ENCODE data around the gene LRRD1.
"Not testable (repeated sequence)": the region's sequence is repeated elsewhere in the genome, so short reads cannot be mapped to it uniquely, and the experiment has no call there.

Gene LRRD1

DNA sequence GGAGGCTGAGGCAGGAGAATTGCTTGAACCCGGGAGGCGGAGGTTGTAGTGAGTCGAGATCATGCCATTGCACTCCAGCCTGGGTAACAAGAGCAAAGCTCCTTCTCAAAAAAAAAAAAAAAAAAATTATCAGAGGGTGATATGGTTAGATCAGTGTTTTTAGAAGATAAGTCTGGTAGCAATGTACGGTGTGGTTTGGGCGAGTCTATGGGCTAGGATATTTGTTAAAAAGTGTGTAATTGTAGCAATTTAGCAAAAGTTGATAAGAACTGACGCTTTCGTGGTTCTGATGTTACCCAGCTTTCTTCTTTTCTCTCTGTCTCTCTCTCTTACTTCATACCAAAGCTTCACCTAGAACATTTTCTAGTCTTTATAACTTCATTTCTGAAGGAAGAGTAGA is 37.8 kb downstream of the LRRD1 start:
- no peak for DNase-seq (ENCODE audit: low spot score)

DNA sequence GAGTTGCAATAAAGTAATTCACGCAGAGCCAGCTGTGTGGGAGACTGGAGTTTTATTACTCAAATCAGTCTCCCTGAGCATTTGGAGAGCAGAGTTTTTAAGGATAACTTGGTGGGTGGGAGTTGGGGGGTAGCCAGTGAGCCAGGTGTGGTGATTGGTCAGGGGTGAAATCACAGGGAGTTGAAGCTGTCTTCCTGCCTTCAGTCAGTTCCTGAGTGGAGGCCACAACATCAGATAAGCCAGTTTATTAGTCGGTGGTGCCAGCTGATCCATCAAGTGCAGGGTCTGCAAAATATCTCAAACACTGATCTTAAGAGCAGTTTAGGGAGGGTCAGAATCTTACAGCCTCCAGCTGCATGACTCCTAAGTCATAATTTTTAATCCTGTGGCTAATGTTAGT is 41.4 kb downstream of the LRRD1 start:
- DNase-seq (ENCODE audit: low spot score), result no peak

DNA sequence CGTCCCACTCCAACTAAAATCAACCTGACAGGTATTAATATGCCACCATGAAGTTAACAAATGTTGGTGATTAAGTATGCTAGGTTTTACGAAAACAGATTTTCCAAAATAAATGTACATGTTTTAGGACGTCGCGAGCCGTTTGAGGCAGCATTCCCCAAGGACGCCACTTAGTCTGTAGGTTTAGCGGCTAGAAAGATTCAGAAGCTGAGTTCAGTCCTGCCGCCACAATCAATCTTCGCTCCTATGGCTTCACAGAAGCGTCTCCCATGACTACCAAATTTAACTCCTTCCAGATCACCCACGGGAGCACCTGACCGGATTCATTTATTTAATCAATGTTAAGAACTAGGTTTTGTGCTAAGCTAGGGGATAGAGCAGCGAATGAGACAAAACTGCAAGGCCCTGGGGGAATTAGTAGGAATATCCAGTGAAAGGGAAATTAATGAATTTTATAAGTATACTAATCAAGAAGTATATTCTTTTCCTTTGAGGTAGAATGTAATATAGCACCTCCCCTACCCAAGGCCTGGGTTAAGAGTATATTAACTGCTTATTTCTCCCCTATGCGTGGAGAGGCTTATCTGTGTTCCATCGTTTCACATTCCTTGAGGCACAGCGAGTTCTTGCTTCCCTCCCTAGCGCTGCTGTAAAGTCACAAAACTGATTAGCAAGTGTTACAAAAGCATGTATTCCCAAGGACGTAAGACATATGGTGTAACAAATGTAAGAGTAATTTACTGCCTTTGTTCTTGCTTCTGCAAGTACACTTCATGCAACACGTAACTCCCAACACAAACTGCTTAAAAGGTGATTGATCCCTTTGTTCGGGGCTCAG is 43.7 kb downstream of the LRRD1 start:
- DNase-seq (ENCODE audit: low spot score), result peak; percentile 56

DNA sequence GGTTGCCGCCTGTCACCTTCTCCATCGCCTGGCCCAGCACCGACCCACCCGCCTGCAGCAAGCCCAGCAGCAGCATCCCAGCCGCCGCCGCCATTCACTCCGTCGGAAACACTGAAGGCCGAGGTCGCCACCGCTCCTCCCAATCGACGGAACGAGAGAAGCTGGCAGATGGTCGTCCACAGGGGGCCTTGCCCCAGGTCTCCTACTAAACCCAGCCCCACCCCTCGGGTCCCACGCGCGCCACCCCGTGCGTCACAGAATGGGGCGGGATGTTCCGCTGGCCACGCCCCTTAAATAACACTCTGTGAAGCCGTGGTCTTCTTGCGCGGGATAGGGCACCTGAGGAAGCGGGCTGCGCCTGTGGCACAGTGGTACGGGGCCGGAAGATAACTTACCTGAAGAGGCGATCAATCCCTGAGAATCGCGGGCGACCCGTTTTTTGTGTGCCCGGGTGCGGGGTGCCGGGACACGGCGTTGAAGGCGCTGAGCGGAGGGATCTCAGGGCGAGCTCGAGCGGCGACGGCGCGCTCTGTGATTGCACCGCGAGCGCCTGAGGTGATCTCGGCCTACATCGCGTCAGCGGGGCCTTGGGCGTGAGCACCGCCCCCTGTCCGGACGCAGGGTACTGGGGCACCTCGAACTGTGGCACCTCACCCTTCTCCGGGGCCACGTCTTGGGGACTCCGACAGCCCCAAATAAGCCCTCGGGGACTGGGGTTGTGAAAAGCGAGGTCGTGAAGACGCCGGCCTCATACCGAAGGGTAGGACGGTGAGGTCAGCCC is 44.5 kb downstream of the LRRD1 start, which contains the start of gene CYP51A1:
Gene CYP51A1 (minus strand): TSS at position 207 of the 781 bp plus-strand sequence. CDS start 113 bp downstream, at position 94.
- DNase-seq (ENCODE audit: low spot score), result peak; percentile 94

DNA sequence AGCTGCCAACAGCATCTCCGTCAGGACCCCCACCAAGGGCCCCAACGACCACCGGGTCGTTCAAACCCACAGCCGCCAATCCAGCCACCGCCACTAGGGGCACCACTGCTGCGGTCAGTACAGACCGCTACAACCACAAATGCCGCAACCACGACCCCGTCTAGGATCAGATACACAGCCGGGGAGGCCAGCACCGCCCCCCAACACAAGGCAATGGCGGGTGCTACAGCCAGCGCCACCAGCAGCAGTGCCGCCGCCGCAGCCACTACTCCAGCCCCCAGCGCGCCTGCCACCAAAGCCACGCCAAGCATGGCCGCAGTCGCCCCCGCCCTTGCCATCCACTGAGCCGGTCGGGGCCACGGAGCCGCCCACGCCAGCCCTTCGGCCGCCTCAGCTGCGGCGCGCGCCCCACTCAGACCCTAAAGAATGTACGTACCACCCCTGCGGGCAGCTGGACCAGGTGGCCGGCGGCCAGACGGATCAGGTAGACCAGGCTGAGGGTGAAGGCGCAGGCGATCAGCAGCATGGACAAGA is 45.1 kb downstream of the LRRD1 start:
- no peak for DNase-seq (ENCODE audit: low spot score)

DNA sequence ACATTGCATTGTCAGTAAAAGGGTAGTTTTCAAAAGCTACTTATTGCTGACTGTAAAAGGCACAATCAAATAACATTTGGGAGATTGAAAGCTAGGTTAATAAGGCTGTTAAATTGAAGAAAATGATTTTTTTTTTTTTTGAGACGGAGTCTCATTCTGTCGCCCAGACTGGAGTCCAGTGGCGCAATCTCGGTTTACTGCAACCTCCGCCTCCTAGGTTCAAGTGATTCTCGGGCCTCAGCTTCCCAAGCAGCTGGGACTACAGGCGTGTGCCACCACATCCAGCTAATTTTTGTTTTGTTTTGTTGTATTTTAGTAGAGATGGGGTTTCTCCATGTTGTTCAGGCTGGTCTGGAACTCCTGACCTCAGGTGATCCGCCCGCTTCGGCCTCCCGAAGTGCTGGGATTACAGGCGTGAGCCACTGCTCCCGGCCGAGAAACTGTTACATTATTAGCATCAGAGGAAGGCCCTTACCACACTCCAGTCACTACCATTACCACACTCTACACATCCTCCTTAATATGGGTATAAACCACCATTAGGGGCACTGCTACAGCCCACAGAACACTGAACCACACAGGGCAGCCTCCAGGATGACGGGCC is 45.7 kb downstream of the LRRD1 start:
- peak; percentile 78 for DNase-seq (ENCODE audit: low spot score)

DNA sequence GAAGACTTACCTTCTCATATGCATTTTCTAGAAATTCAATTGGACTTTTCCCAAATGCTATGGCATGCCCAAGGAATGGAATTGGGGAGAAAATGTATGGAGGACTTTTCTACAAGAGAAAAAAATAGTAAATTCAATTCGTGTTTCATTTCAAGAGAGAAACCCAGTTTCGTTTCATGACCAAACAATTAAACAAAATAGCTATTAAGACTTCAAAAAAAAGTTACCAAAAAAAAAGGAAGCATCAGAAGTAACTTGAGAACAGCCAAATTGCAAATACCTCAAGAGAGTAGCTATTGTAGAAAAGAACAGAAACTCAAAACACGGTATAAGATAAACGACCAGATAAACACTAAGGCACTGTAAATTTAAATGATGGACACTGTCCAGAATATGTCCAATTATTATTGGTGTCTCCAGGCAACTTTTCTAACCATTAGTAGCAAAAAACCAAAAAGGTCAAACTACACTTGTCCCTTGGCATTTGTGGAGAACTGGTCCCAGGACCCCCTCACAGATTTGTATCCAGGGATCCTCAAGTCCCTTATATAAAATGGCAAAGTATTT is 47.1 kb downstream of the LRRD1 start:
- DNase-seq (ENCODE audit: low spot score), result no peak

DNA sequence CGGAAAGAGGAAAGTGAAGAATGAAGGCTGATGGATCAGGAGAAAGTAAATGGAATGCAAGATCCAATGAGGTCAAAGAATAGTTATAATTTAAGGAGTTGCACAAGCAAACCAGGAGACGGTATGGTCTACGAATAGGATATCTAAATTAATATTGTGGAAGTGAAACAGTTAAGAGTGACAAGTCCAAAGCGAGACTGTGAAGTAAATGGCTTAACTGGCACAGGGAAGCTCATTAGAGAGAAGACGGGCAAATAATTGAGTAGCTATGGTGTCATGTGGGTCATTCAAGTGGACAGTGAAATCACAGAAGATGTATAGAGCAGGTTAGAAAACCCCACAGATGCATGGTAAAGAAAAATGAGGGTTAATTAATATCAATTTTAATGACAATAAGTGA is 47.8 kb downstream of the LRRD1 start:
- no peak for DNase-seq (ENCODE audit: low spot score)

DNA sequence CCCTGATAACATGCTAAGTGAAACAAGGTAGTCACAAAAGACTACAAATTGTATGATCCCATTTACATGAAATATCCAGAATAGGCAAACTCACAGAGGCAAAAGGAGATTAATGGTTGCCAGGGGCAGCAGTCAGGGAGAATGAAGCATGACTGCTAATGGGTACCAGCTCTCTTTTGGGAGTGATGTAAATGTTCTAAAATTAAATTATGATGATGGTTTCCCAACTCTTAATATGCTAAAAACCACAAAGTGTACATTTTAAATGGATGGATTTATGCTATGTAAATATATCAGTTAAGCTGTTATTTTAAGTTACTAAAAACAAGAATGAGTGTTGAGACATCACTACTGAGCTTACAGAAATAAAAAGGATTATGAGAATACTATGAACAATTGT is 57.3 kb downstream of the LRRD1 start:
- no peak for DNase-seq (ENCODE audit: low spot score)

DNA sequence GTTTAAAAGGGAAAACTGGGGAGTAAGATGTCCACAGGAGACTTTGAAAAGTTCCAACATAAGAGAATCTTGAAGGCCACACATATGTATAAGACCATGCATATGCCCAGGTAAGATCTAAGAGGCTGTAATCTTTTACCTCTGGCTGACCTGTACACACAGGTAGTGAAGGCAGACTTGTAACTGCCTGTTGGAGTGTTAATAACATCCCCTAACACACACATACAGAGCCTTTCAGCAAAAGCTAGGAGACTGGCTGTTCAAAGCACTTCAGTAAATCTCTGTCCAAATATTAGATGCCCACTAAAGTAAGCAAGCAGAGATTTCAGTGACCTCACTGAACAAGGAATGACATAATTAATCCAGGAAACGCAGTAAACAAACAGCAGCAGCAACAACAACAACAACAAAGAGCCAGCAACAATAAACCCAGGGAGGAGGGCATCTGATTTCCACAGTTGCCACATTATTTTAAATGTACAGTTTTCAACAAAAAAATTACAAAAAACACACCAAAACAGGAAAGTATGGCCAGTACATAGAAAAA is 59.7 kb downstream of the LRRD1 start:
- DNase-seq (ENCODE audit: low spot score), result no peak

DNA sequence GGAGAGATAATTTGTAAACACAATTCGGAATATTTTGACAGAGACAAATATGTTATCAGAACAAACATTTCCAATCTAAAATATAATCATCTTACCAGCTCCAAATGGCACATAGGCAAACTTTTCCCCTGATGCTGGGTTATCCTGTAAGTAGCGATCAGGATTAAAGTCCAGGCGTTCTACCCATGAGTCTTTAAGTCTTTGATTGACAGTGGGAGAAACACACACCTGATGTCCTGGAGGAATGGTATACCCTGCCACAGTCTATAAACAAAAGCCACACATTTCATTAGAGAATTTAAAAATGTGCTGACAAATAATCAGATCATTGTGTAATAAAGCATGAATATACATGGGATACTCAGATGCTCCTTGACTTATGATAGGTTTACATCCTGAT is 62.0 kb downstream of the LRRD1 start:
- DNase-seq (ENCODE audit: low spot score), result no peak

DNA sequence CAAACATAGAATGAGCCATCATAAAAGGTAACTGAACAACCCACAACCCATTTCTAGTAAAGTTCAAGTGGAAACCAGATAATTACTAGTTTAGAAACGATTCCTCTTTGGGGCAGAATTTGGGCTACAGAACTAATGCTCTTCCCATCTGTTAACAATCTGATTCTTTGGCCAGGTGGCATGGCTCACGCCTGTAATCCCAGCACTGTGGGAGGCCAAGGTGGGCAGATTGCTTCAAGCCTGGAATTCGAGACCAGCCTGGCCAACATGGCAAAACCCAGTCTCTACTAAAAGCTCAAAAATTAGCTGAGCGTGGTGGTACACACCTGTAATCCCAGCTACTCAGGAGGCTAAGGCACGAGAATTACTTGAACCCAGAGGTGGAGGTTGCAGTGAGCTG is 63.1 kb downstream of the LRRD1 start:
- DNase-seq (ENCODE audit: low spot score), result no peak

DNA sequence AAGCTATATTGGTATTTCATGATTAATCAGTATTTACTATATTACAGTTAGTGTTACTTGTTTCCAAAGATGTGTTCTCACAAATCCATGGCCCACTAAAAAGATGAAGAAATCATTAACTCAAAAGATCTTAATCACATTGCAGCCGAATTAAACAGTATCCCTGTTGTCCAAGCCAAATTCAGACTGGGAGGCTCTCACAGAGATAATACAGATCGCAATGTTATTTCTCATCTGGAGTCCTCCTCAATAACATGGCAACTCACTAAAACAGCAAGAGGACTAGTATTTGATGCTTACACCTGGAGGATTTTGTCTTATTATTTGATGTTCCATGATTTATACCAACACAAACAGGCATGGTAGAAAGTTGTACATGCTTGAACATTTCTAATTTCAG is 68.1 kb downstream of the LRRD1 start:
- no peak for DNase-seq (ENCODE audit: low spot score)

DNA sequence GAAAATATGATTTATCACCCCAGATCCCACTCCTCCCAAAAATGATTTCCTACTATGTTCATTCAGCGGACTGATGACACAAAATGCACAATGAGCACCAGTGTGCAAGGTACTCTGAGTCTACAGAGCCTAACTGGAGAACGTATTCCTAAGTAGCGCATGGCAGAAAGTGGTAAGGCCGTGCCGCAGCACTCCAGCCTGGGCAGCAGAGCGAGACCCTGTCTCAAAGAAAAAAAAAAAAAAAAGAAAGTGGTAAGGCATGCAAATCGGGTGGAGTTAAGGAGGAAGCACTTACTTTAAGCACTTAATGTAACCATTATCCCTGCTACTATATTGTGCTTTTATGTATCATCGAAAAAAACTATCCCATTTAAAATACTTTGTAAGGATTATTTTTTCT is 70.1 kb downstream of the LRRD1 start:
- no peak for DNase-seq (ENCODE audit: low spot score)

DNA sequence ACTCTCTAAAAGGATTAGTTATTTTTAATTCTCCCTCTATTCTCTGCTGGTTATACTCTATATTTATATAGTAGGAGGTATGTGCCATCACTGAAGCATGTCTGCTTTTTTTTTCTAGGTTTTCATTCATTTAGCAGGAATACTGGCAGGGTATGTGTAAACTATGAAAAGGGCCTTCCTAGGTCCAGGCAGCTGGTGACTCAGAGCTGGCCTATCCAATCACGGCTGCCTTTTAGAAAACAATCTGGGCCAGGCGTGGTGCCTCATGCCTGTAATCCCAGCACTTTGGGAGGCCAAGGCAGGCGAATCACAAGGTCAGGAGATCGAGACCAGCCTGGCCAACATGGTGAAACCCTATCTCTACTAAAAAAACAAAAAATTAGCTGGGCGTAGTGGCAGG is 76.1 kb downstream of the LRRD1 start:
- not testable (repeated sequence) for DNase-seq (ENCODE audit: low spot score)

DNA sequence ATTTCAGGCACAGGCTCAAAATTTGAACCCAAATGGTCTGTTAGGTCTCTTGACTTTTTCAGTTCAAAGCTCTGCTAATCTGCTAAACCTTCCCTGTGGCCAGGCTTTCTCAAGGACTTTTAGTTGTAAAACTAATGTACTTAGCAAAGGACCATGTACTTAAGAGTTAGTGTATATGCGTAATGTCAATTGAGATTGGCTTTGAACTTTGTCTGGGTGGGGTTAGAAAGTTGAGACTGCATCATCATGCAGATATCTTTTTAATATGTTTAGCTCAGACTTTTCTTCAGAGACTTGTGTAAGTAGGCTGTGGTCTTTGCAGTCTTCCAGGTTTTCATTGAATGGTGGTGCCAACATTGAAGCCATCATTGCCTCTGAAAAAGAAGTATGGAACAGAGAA is 78.4 kb downstream of the LRRD1 start:
- DNase-seq (ENCODE audit: low spot score), result no peak

DNA sequence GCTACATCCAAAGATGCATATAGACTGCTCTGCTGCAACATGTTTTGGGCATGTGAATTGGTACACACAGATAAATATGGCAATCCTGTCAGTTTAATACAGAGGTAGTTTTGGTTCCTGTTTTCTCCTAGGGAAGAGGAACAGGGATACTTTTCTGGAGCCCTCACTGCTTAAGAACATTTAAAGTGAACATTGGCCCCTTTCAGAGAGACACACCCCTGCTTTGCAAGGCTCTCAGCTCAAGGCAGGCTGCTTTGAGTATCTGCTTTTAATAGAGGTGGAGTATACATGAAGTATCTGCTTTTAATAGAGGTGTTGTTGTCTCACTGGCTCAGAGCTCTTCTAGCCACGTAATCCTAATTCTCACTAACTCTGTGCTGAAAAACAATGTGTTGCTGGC is 83.6 kb downstream of the LRRD1 start:
- no peak for DNase-seq (ENCODE audit: low spot score)

Data from SW480 (cell line).